WTC11 (cell line): ENCODE measurements around the gene CARMIL1. TPM values are rescaled to one million over a fixed set of nuclear protein-coding genes. Genes with fewer than 3 reads are reported as not detected.

ENCODE experiments used
- ATAC-seq: fragments of 200-7000 bp; cut with Tn5 transposase; 2 replicates; pipeline ENCODE4 v1.10.0; 2021; ENCODE audit warnings: mild to moderate bottlenecking, moderate library complexity
- CTCF ChIA-PET: fragments of 300-600 bp; sonication (Branson Sonifier 250); formaldehyde crosslinking; loops from one replicate; lab custom pipeline; 2021; ENCODE audit warnings: antibody characterized with exemption; lab: Charles Lee
- POLR2A ChIA-PET: fragments of 350-600 bp; sonication (Branson Sonifier 250); formaldehyde crosslinking; loops from one replicate; lab custom pipeline; 2021; ENCODE audit warnings: antibody characterized with exemption; lab: Charles Lee
- DNase-seq: peaks from one replicate; pipeline ENCODE4 v3.0.0; 2021; ENCODE audit warnings: low spot score
- H3K27ac Mint-ChIP-seq: 2 replicates; pipeline ENCODE4 v1.8.0; 2021; ENCODE audit warnings: mixed read lengths
- H3K27me3 Mint-ChIP-seq: 2 replicates; pipeline ENCODE4 v1.8.0; 2021; ENCODE audit warnings: low read depth, mild to moderate bottlenecking, moderate library complexity, mixed read lengths
- H3K36me3 Mint-ChIP-seq: 2 replicates; pipeline ENCODE4 v1.8.0; 2021; ENCODE audit warnings: mixed read lengths
- H3K4me1 Mint-ChIP-seq: 2 replicates; pipeline ENCODE4 v1.8.0; 2022; ENCODE audit warnings: mixed read lengths
- H3K4me3 Mint-ChIP-seq: 2 replicates; pipeline ENCODE4 v1.8.0; 2021; ENCODE audit warnings: mild to moderate bottlenecking, moderate library complexity, mixed read lengths
- H3K9me3 Mint-ChIP-seq: 2 replicates; pipeline ENCODE4 v1.8.0; 2021; ENCODE audit warnings: mixed read lengths
- CREB1 ChIP-seq: sonication (generic); formaldehyde crosslinking; IDR thresholded peaks from 2 replicates; pipeline ENCODE4 v1.8.0; 2023; ENCODE audit warnings: mild to moderate bottlenecking, missing genetic modification reagents
- ELF4 ChIP-seq: sonication (generic); formaldehyde crosslinking; IDR thresholded peaks from 2 replicates; pipeline ENCODE4 v1.8.1; 2022; ENCODE audit warnings: low read depth, mild to moderate bottlenecking, moderate library complexity, missing genetic modification reagents
- EMX1 ChIP-seq: fragments of 250-450 bp; sonication (Bioruptor Pico); IDR thresholded peaks from 2 replicates; pipeline ENCODE4 v1.8.0; 2021; ENCODE audit warnings: mild to moderate bottlenecking
- ETV6 ChIP-seq: sonication (generic); formaldehyde crosslinking; IDR thresholded peaks from 2 replicates; pipeline ENCODE4 v1.8.1; 2022; ENCODE audit warnings: mild to moderate bottlenecking, missing genetic modification reagents
- FOXP1 ChIP-seq: sonication (generic); formaldehyde crosslinking; IDR thresholded peaks from 2 replicates; pipeline ENCODE4 v1.8.0; 2022; ENCODE audit warnings: missing genetic modification reagents, mild to moderate bottlenecking, moderate library complexity, borderline replicate concordance
- HMGA2 ChIP-seq: fragments of 250-450 bp; sonication (Bioruptor Pico); IDR thresholded peaks from 2 replicates; pipeline ENCODE4 v1.4.0; 2021; ENCODE audit warnings: mild to moderate bottlenecking, moderate library complexity
- MXD4 ChIP-seq: fragments of 250-450 bp; sonication (Bioruptor Pico); IDR thresholded peaks from 2 replicates; pipeline ENCODE4 v1.8.0; 2021; ENCODE audit warnings: mild to moderate bottlenecking, moderate library complexity, borderline replicate concordance
- NFATC4 ChIP-seq: fragments of 250-450 bp; sonication (Bioruptor Pico); IDR thresholded peaks from 2 replicates; pipeline ENCODE4 v1.9.0; 2021; ENCODE audit warnings: mild to moderate bottlenecking
- NFE2L1 ChIP-seq: sonication (generic); formaldehyde crosslinking; IDR thresholded peaks from 2 replicates; pipeline ENCODE4 v1.8.1; 2023; ENCODE audit warnings: missing genetic modification reagents
- NFYB ChIP-seq: sonication (generic); formaldehyde crosslinking; conservative IDR thresholded peaks from 2 replicates; pipeline ENCODE4 v1.8.0; 2022; ENCODE audit warnings: low read depth, missing genetic modification reagents
- NR1H2 ChIP-seq: sonication (generic); formaldehyde crosslinking; IDR thresholded peaks from 2 replicates; pipeline ENCODE4 v1.9.0; 2021; ENCODE audit warnings: mild to moderate bottlenecking, moderate library complexity, missing genetic modification reagents
- SMAD4 ChIP-seq: sonication (generic); formaldehyde crosslinking; IDR thresholded peaks from 2 replicates; pipeline ENCODE4 v1.8.0; 2022; ENCODE audit warnings: mild to moderate bottlenecking, missing genetic modification reagents
- SP1 ChIP-seq: sonication (generic); formaldehyde crosslinking; conservative IDR thresholded peaks from 2 replicates; pipeline ENCODE4 v1.8.1; 2022; ENCODE audit warnings: missing genetic modification reagents
- TP53 ChIP-seq: sonication (generic); formaldehyde crosslinking; IDR thresholded peaks from 2 replicates; pipeline ENCODE4 v1.8.1; 2023; ENCODE audit warnings: mild to moderate bottlenecking, missing genetic modification reagents
- ZNF138 ChIP-seq: sonication (generic); formaldehyde crosslinking; conservative IDR thresholded peaks from 2 replicates; pipeline ENCODE4 v1.8.1; 2022; ENCODE audit warnings: mild to moderate bottlenecking, moderate library complexity, missing genetic modification reagents
- ZNF671 ChIP-seq: fragments of 250-450 bp; sonication (Bioruptor Pico); IDR thresholded peaks from 2 replicates; pipeline ENCODE4 v1.8.0; 2021; ENCODE audit warnings: mild to moderate bottlenecking
- total RNA-seq: library from RNA; stranded (reverse); gene quantifications from 3 replicates; pipeline ENCODE4 v1.2.3, GENCODE V29; 2021
- TF ChIP-seq, protein P1 (sequence below): sonication (generic); formaldehyde crosslinking; IDR thresholded peaks from 2 replicates; pipeline ENCODE4 v1.8.1; 2023; ENCODE audit warnings: mild to moderate bottlenecking, missing genetic modification reagents, moderate library complexity
- TF ChIP-seq, protein P2 (sequence below): sonication (generic); formaldehyde crosslinking; IDR thresholded peaks from 2 replicates; pipeline ENCODE4 v1.8.1; 2022; ENCODE audit warnings: mild to moderate bottlenecking, missing genetic modification reagents, moderate library complexity, borderline replicate concordance
- TF ChIP-seq, protein P3 (sequence below): fragments of 250-450 bp; sonication (Bioruptor Pico); IDR thresholded peaks from 2 replicates; pipeline ENCODE4 v1.8.0; 2021; ENCODE audit warnings: mild to moderate bottlenecking
- TF ChIP-seq, protein P4 (sequence below): fragments of 200-600 bp; IDR thresholded peaks from 2 replicates; pipeline ENCODE4 v1.8.0; 2022; ENCODE audit warnings: antibody characterized with exemption
- TF ChIP-seq, protein P5 (sequence below): sonication (generic); formaldehyde crosslinking; IDR thresholded peaks from 2 replicates; pipeline ENCODE4 v1.8.0; 2023; ENCODE audit warnings: missing genetic modification reagents, mild to moderate bottlenecking, borderline replicate concordance
- TF ChIP-seq, protein P6 (sequence below): sonication (generic); formaldehyde crosslinking; IDR thresholded peaks from 2 replicates; pipeline ENCODE4 v1.8.0; 2023; ENCODE audit warnings: missing genetic modification reagents

Gene CARMIL1
- total RNA-seq, 1 experiment from 2014 or later, result 36.2 TPM

DNA sequence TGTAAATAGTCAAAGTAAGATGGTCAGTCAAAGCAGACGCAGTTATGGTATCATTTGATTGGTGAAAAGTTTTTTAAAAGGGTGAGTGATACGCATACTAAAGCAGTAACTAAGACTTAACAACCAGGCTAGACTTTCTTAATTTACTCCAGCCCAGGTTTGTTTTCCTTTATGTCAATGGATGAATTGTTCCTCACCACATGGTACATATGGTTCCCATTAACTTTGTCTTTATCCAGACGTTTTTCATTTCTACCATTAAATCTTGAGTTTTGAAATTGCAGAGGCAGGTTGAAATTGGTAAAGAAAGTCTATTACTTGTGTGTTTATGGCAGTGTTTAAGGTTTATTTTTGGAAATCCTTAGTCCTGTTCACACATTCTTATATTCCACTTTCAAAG lies 274.3 kb downstream of the CARMIL1 start:
- ATAC-seq, result no peak
- CTCF ChIA-PET, result no interaction called here

DNA sequence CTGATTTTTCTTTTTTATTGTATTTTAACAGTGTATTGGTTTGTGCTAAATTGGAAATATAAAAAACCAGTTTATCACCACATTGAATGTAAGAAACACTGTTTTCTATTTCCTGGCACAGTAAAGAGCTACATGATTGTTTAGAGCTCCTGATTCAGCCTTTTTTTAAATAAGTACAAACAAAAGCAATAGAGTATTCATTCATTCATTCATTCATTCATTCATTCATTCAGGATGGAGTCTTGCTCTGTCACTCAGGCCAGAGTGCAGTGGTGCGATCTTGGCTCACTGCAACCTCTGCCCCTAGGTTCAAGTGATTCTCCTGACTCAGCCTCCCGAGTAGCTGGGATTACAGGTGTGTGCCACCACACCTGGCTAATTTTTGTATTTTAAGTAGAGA lies 276.0 kb downstream of the CARMIL1 start:
- no peaks in the 10 kb centered on the region for H3K9me3 Mint-ChIP-seq
- CTCF ChIA-PET, result interaction anchor here (1.4 to 3.4 kb wide), 5 partner anchors 112 to 331 kb away, joined by 4 to 30 read pairs (median 5); no protein-coding TSS in a partner anchor
- peaks cover 7% of the 10 kb centered on the region for H3K4me1 Mint-ChIP-seq
- ATAC-seq (no peak), DNase-seq (no peak)
- no peak overlapping the region for H3K4me3 Mint-ChIP-seq
- H3K27me3 Mint-ChIP-seq, result no peaks in the 10 kb centered on the region
- POLR2A ChIA-PET, result no interaction called here
- H3K36me3 Mint-ChIP-seq, result no peaks in the 10 kb centered on the region
- H3K27ac Mint-ChIP-seq, result no peak overlapping the region
- TF ChIP-seq ZNF671 (CRISPR knock-in tag) (no peak), ETV6 (CRISPR knock-in tag) (no peak), ELF4 (CRISPR knock-in tag) (no peak), SP1 (CRISPR knock-in tag) (no peak)
- TF ChIP-seq, protein P1, sequence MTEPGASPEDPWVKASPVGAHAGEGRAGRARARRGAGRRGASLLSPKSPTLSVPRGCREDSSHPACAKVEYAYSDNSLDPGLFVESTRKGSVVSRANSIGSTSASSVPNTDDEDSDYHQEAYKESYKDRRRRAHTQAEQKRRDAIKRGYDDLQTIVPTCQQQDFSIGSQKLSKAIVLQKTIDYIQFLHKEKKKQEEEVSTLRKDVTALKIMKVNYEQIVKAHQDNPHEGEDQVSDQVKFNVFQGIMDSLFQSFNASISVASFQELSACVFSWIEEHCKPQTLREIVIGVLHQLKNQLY (CRISPR knock-in tag), result no peak
- TF ChIP-seq, protein P2, sequence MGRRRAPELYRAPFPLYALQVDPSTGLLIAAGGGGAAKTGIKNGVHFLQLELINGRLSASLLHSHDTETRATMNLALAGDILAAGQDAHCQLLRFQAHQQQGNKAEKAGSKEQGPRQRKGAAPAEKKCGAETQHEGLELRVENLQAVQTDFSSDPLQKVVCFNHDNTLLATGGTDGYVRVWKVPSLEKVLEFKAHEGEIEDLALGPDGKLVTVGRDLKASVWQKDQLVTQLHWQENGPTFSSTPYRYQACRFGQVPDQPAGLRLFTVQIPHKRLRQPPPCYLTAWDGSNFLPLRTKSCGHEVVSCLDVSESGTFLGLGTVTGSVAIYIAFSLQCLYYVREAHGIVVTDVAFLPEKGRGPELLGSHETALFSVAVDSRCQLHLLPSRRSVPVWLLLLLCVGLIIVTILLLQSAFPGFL (CRISPR knock-in tag), result no peak

More for the DNA sequence above, 274.3 kb downstream of the CARMIL1 start:
- POLR2A ChIA-PET, result no interaction called here
- DNase-seq, result no peak
- no peaks in the 10 kb centered on the region for H3K36me3 Mint-ChIP-seq
- no peak overlapping the region for H3K4me3 Mint-ChIP-seq
- H3K27me3 Mint-ChIP-seq, result no peaks in the 10 kb centered on the region
- H3K4me1 Mint-ChIP-seq, result peaks cover 4% of the 10 kb centered on the region
- H3K9me3 Mint-ChIP-seq, result no peaks in the 10 kb centered on the region
- H3K27ac Mint-ChIP-seq, result no peak overlapping the region
- TF ChIP-seq NFYB (CRISPR knock-in tag), result no peak
- no peak for TF ChIP-seq FOXP1
- TF ChIP-seq MXD4, result no peak
- no peak for TF ChIP-seq NFE2L1 (CRISPR knock-in tag)
- TF ChIP-seq, protein P3, sequence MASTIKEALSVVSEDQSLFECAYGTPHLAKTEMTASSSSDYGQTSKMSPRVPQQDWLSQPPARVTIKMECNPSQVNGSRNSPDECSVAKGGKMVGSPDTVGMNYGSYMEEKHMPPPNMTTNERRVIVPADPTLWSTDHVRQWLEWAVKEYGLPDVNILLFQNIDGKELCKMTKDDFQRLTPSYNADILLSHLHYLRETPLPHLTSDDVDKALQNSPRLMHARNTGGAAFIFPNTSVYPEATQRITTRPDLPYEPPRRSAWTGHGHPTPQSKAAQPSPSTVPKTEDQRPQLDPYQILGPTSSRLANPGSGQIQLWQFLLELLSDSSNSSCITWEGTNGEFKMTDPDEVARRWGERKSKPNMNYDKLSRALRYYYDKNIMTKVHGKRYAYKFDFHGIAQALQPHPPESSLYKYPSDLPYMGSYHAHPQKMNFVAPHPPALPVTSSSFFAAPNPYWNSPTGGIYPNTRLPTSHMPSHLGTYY (CRISPR knock-in tag), result no peak
- no peak for TF ChIP-seq EMX1 (CRISPR knock-in tag)
- no peak for TF ChIP-seq CREB1 (CRISPR knock-in tag)
- TF ChIP-seq, protein P4, sequence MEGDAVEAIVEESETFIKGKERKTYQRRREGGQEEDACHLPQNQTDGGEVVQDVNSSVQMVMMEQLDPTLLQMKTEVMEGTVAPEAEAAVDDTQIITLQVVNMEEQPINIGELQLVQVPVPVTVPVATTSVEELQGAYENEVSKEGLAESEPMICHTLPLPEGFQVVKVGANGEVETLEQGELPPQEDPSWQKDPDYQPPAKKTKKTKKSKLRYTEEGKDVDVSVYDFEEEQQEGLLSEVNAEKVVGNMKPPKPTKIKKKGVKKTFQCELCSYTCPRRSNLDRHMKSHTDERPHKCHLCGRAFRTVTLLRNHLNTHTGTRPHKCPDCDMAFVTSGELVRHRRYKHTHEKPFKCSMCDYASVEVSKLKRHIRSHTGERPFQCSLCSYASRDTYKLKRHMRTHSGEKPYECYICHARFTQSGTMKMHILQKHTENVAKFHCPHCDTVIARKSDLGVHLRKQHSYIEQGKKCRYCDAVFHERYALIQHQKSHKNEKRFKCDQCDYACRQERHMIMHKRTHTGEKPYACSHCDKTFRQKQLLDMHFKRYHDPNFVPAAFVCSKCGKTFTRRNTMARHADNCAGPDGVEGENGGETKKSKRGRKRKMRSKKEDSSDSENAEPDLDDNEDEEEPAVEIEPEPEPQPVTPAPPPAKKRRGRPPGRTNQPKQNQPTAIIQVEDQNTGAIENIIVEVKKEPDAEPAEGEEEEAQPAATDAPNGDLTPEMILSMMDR, result no peak
- no peak for TF ChIP-seq SMAD4 (CRISPR knock-in tag)
- no peak for TF ChIP-seq NFATC4 (CRISPR knock-in tag)
- TF ChIP-seq, protein P5, sequence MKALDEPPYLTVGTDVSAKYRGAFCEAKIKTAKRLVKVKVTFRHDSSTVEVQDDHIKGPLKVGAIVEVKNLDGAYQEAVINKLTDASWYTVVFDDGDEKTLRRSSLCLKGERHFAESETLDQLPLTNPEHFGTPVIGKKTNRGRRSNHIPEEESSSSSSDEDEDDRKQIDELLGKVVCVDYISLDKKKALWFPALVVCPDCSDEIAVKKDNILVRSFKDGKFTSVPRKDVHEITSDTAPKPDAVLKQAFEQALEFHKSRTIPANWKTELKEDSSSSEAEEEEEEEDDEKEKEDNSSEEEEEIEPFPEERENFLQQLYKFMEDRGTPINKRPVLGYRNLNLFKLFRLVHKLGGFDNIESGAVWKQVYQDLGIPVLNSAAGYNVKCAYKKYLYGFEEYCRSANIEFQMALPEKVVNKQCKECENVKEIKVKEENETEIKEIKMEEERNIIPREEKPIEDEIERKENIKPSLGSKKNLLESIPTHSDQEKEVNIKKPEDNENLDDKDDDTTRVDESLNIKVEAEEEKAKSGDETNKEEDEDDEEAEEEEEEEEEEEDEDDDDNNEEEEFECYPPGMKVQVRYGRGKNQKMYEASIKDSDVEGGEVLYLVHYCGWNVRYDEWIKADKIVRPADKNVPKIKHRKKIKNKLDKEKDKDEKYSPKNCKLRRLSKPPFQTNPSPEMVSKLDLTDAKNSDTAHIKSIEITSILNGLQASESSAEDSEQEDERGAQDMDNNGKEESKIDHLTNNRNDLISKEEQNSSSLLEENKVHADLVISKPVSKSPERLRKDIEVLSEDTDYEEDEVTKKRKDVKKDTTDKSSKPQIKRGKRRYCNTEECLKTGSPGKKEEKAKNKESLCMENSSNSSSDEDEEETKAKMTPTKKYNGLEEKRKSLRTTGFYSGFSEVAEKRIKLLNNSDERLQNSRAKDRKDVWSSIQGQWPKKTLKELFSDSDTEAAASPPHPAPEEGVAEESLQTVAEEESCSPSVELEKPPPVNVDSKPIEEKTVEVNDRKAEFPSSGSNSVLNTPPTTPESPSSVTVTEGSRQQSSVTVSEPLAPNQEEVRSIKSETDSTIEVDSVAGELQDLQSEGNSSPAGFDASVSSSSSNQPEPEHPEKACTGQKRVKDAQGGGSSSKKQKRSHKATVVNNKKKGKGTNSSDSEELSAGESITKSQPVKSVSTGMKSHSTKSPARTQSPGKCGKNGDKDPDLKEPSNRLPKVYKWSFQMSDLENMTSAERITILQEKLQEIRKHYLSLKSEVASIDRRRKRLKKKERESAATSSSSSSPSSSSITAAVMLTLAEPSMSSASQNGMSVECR (CRISPR knock-in tag), result no peak
- TF ChIP-seq, protein P6, sequence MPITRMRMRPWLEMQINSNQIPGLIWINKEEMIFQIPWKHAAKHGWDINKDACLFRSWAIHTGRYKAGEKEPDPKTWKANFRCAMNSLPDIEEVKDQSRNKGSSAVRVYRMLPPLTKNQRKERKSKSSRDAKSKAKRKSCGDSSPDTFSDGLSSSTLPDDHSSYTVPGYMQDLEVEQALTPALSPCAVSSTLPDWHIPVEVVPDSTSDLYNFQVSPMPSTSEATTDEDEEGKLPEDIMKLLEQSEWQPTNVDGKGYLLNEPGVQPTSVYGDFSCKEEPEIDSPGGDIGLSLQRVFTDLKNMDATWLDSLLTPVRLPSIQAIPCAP (CRISPR knock-in tag), result no peak
- TF ChIP-seq NR1H2 (CRISPR knock-in tag), result no peak
- TF ChIP-seq, protein P2 (CRISPR knock-in tag), result no peak
- TF ChIP-seq ZNF138 (CRISPR knock-in tag), result no peak
- no peak for TF ChIP-seq TP53 (CRISPR knock-in tag)
- no peak for TF ChIP-seq HMGA2 (CRISPR knock-in tag)
- no peak for TF ChIP-seq SP1 (CRISPR knock-in tag)
